ENCODE measurements around the gene TTYH1.

TTYH1 gene

GRCh38 chr19:54431255-54431838, 16.1 kb downstream of the TTYH1 start:
- Histone ChIP-seq H3K9ac (no peak overlapping the region), H3K27ac (no peak overlapping the region), H3K4me2 (ENCODE audit: low read length) (no peak overlapping the region), H3K4me1 (peaks cover 5% of the 10 kb centered on the region), H3K9me3 (ENCODE audit: control insufficient read depth, low read length) (no peaks in the 10 kb centered on the region), H3K27me3 (ENCODE audit: control insufficient read depth, insufficient read depth, low read length) (no peaks in the 10 kb centered on the region), H3K79me2 (no peaks in the 10 kb centered on the region), H2AFZ (no peak overlapping the region), H3K4me3 (ENCODE audit: low read depth, low read length) (no peak overlapping the region), H3K36me3 (ENCODE audit: control insufficient read depth, insufficient read depth, low read length) (no peaks in the 10 kb centered on the region)
- TF ChIP-seq CTCF (IDR thresholded peaks at IDR 0.05), result no peak

GRCh38 chr19:54432144-54432738, 17.0 kb downstream of the TTYH1 start:
- no peak overlapping the region for H3K9ac ChIP-seq
- H3K4me2 ChIP-seq (ENCODE audit: low read length), result no peak overlapping the region
- H3K79me2 ChIP-seq, result no peaks in the 10 kb centered on the region
- no peak for TF ChIP-seq CTCF (IDR thresholded peaks at IDR 0.05)
- no peaks in the 10 kb centered on the region for H3K27me3 ChIP-seq (ENCODE audit: control insufficient read depth, insufficient read depth, low read length)
- H3K36me3 ChIP-seq (ENCODE audit: control insufficient read depth, insufficient read depth, low read length), result no peaks in the 10 kb centered on the region
- no peak overlapping the region for H2AFZ ChIP-seq
- H3K4me3 ChIP-seq (ENCODE audit: low read depth, low read length), result no peak overlapping the region
- H3K4me1 ChIP-seq, result peaks cover 5% of the 10 kb centered on the region
- no peaks in the 10 kb centered on the region for H3K9me3 ChIP-seq (ENCODE audit: control insufficient read depth, low read length)
- no peak overlapping the region for H3K27ac ChIP-seq

- no peak overlapping the region for H3K27ac ChIP-seq
- no peak overlapping the region for H3K9ac ChIP-seq
- H3K4me3 ChIP-seq (ENCODE audit: low read depth, low read length), result no peak overlapping the region
- no peak for TF ChIP-seq CTCF (IDR thresholded peaks at IDR 0.05)
- no peaks in the 10 kb centered on the region for H3K9me3 ChIP-seq (ENCODE audit: control insufficient read depth, low read length)
- no peaks in the 10 kb centered on the region for H3K36me3 ChIP-seq (ENCODE audit: control insufficient read depth, insufficient read depth, low read length)
- no peak overlapping the region for H3K4me2 ChIP-seq (ENCODE audit: low read length)
- no peaks in the 10 kb centered on the region for H3K79me2 ChIP-seq
- H3K27me3 ChIP-seq (ENCODE audit: control insufficient read depth, insufficient read depth, low read length), result no peaks in the 10 kb centered on the region
- H3K4me1 ChIP-seq, result peaks cover 5% of the 10 kb centered on the region
- no peak overlapping the region for H2AFZ ChIP-seq
These were observed 18.4 kb downstream of the TTYH1 start for GRCh38 chr19:54433697-54434096.

GRCh38 chr19:54434112-54434872, 19.0 kb downstream of the TTYH1 start:
- Histone ChIP-seq H3K4me3 (ENCODE audit: low read depth, low read length) (no peak overlapping the region), H2AFZ (no peak overlapping the region), H3K4me1 (peaks cover 5% of the 10 kb centered on the region), H3K27ac (no peak overlapping the region), H3K36me3 (ENCODE audit: control insufficient read depth, insufficient read depth, low read length) (no peaks in the 10 kb centered on the region), H3K4me2 (ENCODE audit: low read length) (no peak overlapping the region), H3K9ac (no peak overlapping the region), H3K27me3 (ENCODE audit: control insufficient read depth, insufficient read depth, low read length) (no peaks in the 10 kb centered on the region), H3K9me3 (ENCODE audit: control insufficient read depth, low read length) (no peaks in the 10 kb centered on the region), H3K79me2 (no peaks in the 10 kb centered on the region)
- no peak for TF ChIP-seq CTCF (IDR thresholded peaks at IDR 0.05)
